K562 (cell line): ENCODE measurements around the gene SPAG4. TPM values are rescaled to one million over a fixed set of nuclear protein-coding genes. Genes with fewer than 3 reads are reported as not detected.

Experiments used
- CBFB ChIP-seq: sonication (generic); formaldehyde crosslinking; IDR thresholded peaks from 2 replicates; pipeline ENCODE4 v1.4.0; 2020; ENCODE audit warnings: mild to moderate bottlenecking, missing genetic modification reagents
- FOXP1 ChIP-seq: sonication (generic); formaldehyde crosslinking; IDR thresholded peaks from 2 replicates; pipeline ENCODE4 v1.8.0; 2022; ENCODE audit warnings: mild to moderate bottlenecking, missing genetic modification reagents
- NR2C1 ChIP-seq, 2 experiments: fragments of 450-650 bp; IDR thresholded peaks; 2 replicates each; pipeline ENCODE4 v1.6.1; 2017; ENCODE audit warnings: mild to moderate bottlenecking in 2 of 2, antibody characterized with exemption in 1 of 2, inconsistent platforms in 1 of 2, missing compliant biosample characterization in 1 of 2, missing genetic modification characterization in 1 of 2
- RREB1 ChIP-seq: fragments of 250-450 bp; sonication (Bioruptor Pico); IDR thresholded peaks from 2 replicates; pipeline ENCODE4 v1.4.0; 2020
- TCF7 ChIP-seq: sonication (generic); IDR thresholded peaks from 2 replicates; pipeline ENCODE4 v1.6.1; 2016; ENCODE audit warnings: antibody characterized with exemption, borderline replicate concordance
- polyA plus RNA-seq, 8 experiments: library from polyadenylated mRNA; depleted of rRNA in 4 of 8; stranded (reverse) in 5 of 8; unstranded in 3 of 8; fragments of >200 nt; fragmentation: Nextera tagmentation in 2 of 8; fragmentation: Illumina TruSeq in 1 of 8; extraction: Ambion mirVana in 2 of 8; extraction: Trizol in 1 of 8; gene quantifications; 2 replicates each; pipeline versions ENCODE4 v1.2.1 to v1.2.3, GENCODE V29; 2011 to 2014; ENCODE audit warnings: inconsistent platforms in 1 of 8, missing spikeins in 1 of 8
- total RNA-seq, 7 experiments: library from RNA; depleted of rRNA in 6 of 7; stranded (reverse); fragments of >200 nt in 6 of 7; fragmentation: Illumina TruSeq in 2 of 7; extraction: Trizol in 2 of 7; gene quantifications; 2 replicates each; pipeline versions ENCODE4 v1.2.1 to v1.2.3, GENCODE V29; 2011 to 2021; ENCODE audit warnings: low replicate concordance in 1 of 7
- TF ChIP-seq, protein P1 (sequence below): fragments of 450-650 bp; IDR thresholded peaks from 2 replicates; pipeline ENCODE4 v1.6.1; 2016; ENCODE audit warnings: mild to moderate bottlenecking, moderate library complexity

The SPAG4 gene
- total and polyA plus RNA-seq, 9 of the 15 experiments (the other 6 are each of a cell fraction or from before 2014, with no cell fraction given) = 1.6 to 11.4 (median 4.6) TPM

GRCh38 chr20:35664466-35665206, 49.0 kb downstream of the SPAG4 start, which contains the start of the genes CPNE1 and RBM12 (continued):
- TF ChIP-seq RREB1 (peak; percentile 6; the same call in 1 of the 2 replicates), FOXP1 (no peak), NR2C1 (IDR thresholded peaks at IDR 0.05) (no peak), NR2C1 (tag; IDR thresholded peaks at IDR 0.05) (no peak), CBFB (CRISPR knock-in tag) (no peak; the same call in 1 of the 2 replicates), TCF7 (peak; percentile 54; the same call in 1 of the 2 replicates)
- TF ChIP-seq, protein P1, sequence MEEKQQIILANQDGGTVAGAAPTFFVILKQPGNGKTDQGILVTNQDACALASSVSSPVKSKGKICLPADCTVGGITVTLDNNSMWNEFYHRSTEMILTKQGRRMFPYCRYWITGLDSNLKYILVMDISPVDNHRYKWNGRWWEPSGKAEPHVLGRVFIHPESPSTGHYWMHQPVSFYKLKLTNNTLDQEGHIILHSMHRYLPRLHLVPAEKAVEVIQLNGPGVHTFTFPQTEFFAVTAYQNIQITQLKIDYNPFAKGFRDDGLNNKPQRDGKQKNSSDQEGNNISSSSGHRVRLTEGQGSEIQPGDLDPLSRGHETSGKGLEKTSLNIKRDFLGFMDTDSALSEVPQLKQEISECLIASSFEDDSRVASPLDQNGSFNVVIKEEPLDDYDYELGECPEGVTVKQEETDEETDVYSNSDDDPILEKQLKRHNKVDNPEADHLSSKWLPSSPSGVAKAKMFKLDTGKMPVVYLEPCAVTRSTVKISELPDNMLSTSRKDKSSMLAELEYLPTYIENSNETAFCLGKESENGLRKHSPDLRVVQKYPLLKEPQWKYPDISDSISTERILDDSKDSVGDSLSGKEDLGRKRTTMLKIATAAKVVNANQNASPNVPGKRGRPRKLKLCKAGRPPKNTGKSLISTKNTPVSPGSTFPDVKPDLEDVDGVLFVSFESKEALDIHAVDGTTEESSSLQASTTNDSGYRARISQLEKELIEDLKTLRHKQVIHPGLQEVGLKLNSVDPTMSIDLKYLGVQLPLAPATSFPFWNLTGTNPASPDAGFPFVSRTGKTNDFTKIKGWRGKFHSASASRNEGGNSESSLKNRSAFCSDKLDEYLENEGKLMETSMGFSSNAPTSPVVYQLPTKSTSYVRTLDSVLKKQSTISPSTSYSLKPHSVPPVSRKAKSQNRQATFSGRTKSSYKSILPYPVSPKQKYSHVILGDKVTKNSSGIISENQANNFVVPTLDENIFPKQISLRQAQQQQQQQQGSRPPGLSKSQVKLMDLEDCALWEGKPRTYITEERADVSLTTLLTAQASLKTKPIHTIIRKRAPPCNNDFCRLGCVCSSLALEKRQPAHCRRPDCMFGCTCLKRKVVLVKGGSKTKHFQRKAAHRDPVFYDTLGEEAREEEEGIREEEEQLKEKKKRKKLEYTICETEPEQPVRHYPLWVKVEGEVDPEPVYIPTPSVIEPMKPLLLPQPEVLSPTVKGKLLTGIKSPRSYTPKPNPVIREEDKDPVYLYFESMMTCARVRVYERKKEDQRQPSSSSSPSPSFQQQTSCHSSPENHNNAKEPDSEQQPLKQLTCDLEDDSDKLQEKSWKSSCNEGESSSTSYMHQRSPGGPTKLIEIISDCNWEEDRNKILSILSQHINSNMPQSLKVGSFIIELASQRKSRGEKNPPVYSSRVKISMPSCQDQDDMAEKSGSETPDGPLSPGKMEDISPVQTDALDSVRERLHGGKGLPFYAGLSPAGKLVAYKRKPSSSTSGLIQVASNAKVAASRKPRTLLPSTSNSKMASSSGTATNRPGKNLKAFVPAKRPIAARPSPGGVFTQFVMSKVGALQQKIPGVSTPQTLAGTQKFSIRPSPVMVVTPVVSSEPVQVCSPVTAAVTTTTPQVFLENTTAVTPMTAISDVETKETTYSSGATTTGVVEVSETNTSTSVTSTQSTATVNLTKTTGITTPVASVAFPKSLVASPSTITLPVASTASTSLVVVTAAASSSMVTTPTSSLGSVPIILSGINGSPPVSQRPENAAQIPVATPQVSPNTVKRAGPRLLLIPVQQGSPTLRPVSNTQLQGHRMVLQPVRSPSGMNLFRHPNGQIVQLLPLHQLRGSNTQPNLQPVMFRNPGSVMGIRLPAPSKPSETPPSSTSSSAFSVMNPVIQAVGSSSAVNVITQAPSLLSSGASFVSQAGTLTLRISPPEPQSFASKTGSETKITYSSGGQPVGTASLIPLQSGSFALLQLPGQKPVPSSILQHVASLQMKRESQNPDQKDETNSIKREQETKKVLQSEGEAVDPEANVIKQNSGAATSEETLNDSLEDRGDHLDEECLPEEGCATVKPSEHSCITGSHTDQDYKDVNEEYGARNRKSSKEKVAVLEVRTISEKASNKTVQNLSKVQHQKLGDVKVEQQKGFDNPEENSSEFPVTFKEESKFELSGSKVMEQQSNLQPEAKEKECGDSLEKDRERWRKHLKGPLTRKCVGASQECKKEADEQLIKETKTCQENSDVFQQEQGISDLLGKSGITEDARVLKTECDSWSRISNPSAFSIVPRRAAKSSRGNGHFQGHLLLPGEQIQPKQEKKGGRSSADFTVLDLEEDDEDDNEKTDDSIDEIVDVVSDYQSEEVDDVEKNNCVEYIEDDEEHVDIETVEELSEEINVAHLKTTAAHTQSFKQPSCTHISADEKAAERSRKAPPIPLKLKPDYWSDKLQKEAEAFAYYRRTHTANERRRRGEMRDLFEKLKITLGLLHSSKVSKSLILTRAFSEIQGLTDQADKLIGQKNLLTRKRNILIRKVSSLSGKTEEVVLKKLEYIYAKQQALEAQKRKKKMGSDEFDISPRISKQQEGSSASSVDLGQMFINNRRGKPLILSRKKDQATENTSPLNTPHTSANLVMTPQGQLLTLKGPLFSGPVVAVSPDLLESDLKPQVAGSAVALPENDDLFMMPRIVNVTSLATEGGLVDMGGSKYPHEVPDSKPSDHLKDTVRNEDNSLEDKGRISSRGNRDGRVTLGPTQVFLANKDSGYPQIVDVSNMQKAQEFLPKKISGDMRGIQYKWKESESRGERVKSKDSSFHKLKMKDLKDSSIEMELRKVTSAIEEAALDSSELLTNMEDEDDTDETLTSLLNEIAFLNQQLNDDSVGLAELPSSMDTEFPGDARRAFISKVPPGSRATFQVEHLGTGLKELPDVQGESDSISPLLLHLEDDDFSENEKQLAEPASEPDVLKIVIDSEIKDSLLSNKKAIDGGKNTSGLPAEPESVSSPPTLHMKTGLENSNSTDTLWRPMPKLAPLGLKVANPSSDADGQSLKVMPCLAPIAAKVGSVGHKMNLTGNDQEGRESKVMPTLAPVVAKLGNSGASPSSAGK = peak; percentile 95
